Adrenal gland (tissue), 12 donors: ENCODE results near the gene CYP20A1. TPM values are rescaled to one million over a fixed set of nuclear protein-coding genes. Genes with fewer than 3 reads are reported as not detected.
A peak's percentile ranks its signal among the peaks of the same experiment; 100 is the strongest.
"Not testable (repeated sequence)": the region's sequence is repeated elsewhere in the genome, so short reads cannot be mapped to it uniquely, and the experiment has no call there.

Source experiments
- DNase-seq, 7 donors: peaks; one replicate each; pipeline ENCODE4 v3.0.0-alpha.2; 2019 to 2020
- H3K27ac ChIP-seq, 5 donors: fragments of 200-600 bp; sonication (generic) in 4 of 5; 1 replicate in 3 of 5; 2 replicates in 2 of 5; pipeline versions ENCODE4 v1.5.1 to v1.8.0; 2016 to 2020; ENCODE audit warnings: mild to moderate bottlenecking in 1 of 5
- H3K27me3 ChIP-seq: fragments of 200-600 bp; 2 replicates; pipeline ENCODE4 v1.8.0; 2021
- H3K36me3 ChIP-seq, 2 donors: fragments of 200-600 bp; replicated peaks in 1 of 2; 1 replicate in 1 of 2; 2 replicates in 1 of 2; pipeline versions ENCODE4 v1.5.1 to v1.8.0; 2018 to 2022
- H3K4me1 ChIP-seq, 2 donors: fragments of 200-600 bp; replicated peaks in 1 of 2; 1 replicate in 1 of 2; 2 replicates in 1 of 2; pipeline versions ENCODE4 v1.5.1 to v1.8.0; 2018 to 2021
- H3K4me3 ChIP-seq, 4 donors: fragments of 200-600 bp; sonication (generic) in 3 of 4; one replicate each; pipeline ENCODE4 v1.5.1; 2016 to 2018
- H3K9me3 ChIP-seq, 3 donors: fragments of 200-600 bp; sonication (generic) in 1 of 3; replicated peaks in 1 of 3; 1 replicate in 2 of 3; 2 replicates in 1 of 3; pipeline versions ENCODE4 v1.5.1 to v1.8.0; 2016 to 2021
- CTCF ChIP-seq, 6 experiments: fragments of 450-650 bp in 4 of 6; fragments of 200-600 bp in 2 of 6; sonication (generic) in 1 of 6; IDR thresholded peaks; 1 replicate in 5 of 6; 2 replicates in 1 of 6; pipeline versions ENCODE4 v1.5.1 to v1.8.0; 2016 to 2021; ENCODE audit warnings: antibody characterized with exemption in 6 of 6, mild to moderate bottlenecking in 2 of 6, moderate library complexity in 1 of 6
- POLR2A ChIP-seq, 2 donors: fragments of 450-650 bp; IDR thresholded peaks; one replicate each; pipeline ENCODE4 v1.6.1; 2017; ENCODE audit warnings: antibody characterized with exemption in 2 of 2, mild to moderate bottlenecking in 2 of 2, moderate library complexity in 1 of 2
- WGBS, 4 donors: extraction: QIAGEN DNeasy Blood & Tissue Kit in 2 of 4; methylation state at CpG; one replicate each; pipeline versions ENCODE4 v1.1.5 to v1.1.7; 2013 to 2017; 5-methylcytosine and 5-hydroxymethylcytosine counted together
- intact Hi-C, 2 donors: fragments of 100-400 bp; cut with DNase I; formaldehyde crosslinking; loops; one replicate each; pipeline versions ENCODE4 v1.14.1 to v1.15.0; 2022 to 2023
- polyA plus RNA-seq, 3 donors: library from polyadenylated mRNA; stranded (reverse); fragments of 200-250 nt in 2 of 3; fragments of 350-450 nt in 1 of 3; fragmentation: Illumina TruSeq in 1 of 3; extraction: RNeasy Lipid Tissue Mini Kit (QIAGEN cat#74804) in 1 of 3; gene quantifications; one replicate each; pipeline ENCODE4 v1.2.3, GENCODE V29; 2013 to 2014
- total RNA-seq, 9 donors: library from RNA; depleted of rRNA in 4 of 9; stranded (reverse); fragments of >200 nt in 4 of 9; fragments of 120-200 nt in 1 of 9; fragmentation: NEBNext Ultra II Directional in 1 of 9; extraction: Animal tissue kit (Norgen Biotek cat#: 25700) in 1 of 9; gene quantifications; one replicate each; pipeline versions ENCODE4 v1.1.0 to v1.2.4, GENCODE V29; 2013 to 2023
- donor health status: healthy with polysubstance abuse.
- donor health status: Bipolar disorder and iron deficiency.
- donor health status: DM: yes; HTN: yes; CAD: no.
- donor health status: DM: no; HTN: no; CAD: no.
- donor health status: DM: no; HTN: no; CAD: no.
- donor health status: DM: yes; HTN: yes; CAD: no.

CYP20A1 gene
- total and polyA plus RNA-seq, 12 donors = 10.9 to 70.9 (median 36.9) TPM

- Histone ChIP-seq H3K36me3 (peaks cover 0 to 18% of the 10 kb centered on the region in 2 donors), H3K27me3 (no peaks in the 10 kb centered on the region), H3K9me3 (no peaks in the 10 kb centered on the region), H3K4me3 (no peak overlapping the region), H3K27ac (no peak overlapping the region), H3K4me1 (peaks cover 14 to 30% of the 10 kb centered on the region in 2 donors)
- 96 to 99% (median 99%) methylated on average over 6 of the region's 6 CpGs for WGBS, 4 donors
- intact Hi-C loops = no loop called here
- TF ChIP-seq CTCF (IDR thresholded peaks at IDR 0.05) = no peak
- TF ChIP-seq POLR2A (IDR thresholded peaks at IDR 0.05) = no peak
- no peak for DNase-seq
Observed at GRCh38 chr2:203242518-203242917, 3.7 kb downstream of the CYP20A1 start.

GRCh38 chr2:203246646-203247045, 7.8 kb downstream of the CYP20A1 start:
- no peak for TF ChIP-seq CTCF (IDR thresholded peaks at IDR 0.05)
- TF ChIP-seq POLR2A (IDR thresholded peaks at IDR 0.05) = no peak
- peaks cover 0 to 21% of the 10 kb centered on the region in 2 donors for H3K36me3 ChIP-seq
- no peak for DNase-seq
- no peak overlapping the region for H3K4me3 ChIP-seq
- intact Hi-C loops = no loop called here
- no peaks in the 10 kb centered on the region for H3K9me3 ChIP-seq
- no peak overlapping the region for H3K27ac ChIP-seq
- H3K4me1 ChIP-seq = peaks cover 4 to 5% of the 10 kb centered on the region in 2 donors
- no peaks in the 10 kb centered on the region for H3K27me3 ChIP-seq
- WGBS, 4 donors = 90 to 100% (median 95%) methylated on average over 3 of the region's 3 CpGs

- Histone ChIP-seq H3K4me3 (no peak overlapping the region), H3K9me3 (no peaks in the 10 kb centered on the region), H3K36me3 (peaks cover 0 to 21% of the 10 kb centered on the region in 2 donors), H3K27me3 (no peaks in the 10 kb centered on the region), H3K4me1 (peaks cover 7 to 10% of the 10 kb centered on the region in 2 donors), H3K27ac (peak overlapping the region in 4 of 5 donors; percentile 7 to 76 (median 48))
- WGBS, 4 donors = 92 to 98% (median 96%) methylated on average over 11 to 13 of the region's 13 CpGs
- TF ChIP-seq POLR2A (IDR thresholded peaks at IDR 0.05) (no peak), CTCF (IDR thresholded peaks at IDR 0.05) (no peak)
- DNase-seq = no peak
- intact Hi-C loops = no loop called here
Observed at GRCh38 chr2:203252818-203253217, 14.0 kb downstream of the CYP20A1 start.

- Histone ChIP-seq H3K27ac (peak overlapping the region; percentile 7 to 76 (median 59)), H3K36me3 (peaks cover 0 to 24% of the 10 kb centered on the region in 2 donors), H3K4me1 (peaks cover 7 to 18% of the 10 kb centered on the region in 2 donors)
- H3K9me3 ChIP-seq, H3K27me3 ChIP-seq, H3K4me3 ChIP-seq, intact Hi-C loops: not testable (repeated sequence)
- 36 to 49% (median 46%) methylated on average over 9 to 10 of the region's 10 CpGs for WGBS, 4 donors
- peak in 5 of 7 donors; percentile 26 to 59 (median 35) for DNase-seq
Observed at GRCh38 chr2:203253422-203254095, 14.7 kb downstream of the CYP20A1 start.
